Astrocyte (in vitro differentiated cells and primary cell): ENCODE measurements around the gene SLC6A5.

Source experiments
- EZH2 ChIP-seq: IDR thresholded peaks from 2 replicates; pipeline ENCODE4 v1.6.1; 2012; ENCODE audit warnings: mild to moderate bottlenecking, low read length, inconsistent platforms; ENCODE audit not compliant: insufficient read depth
- TF ChIP-seq, protein P1 (sequence below): IDR thresholded peaks from 2 replicates; pipeline ENCODE4 v1.5.1; 2011; ENCODE audit warnings: low read depth, mild to moderate bottlenecking, inconsistent platforms, low read length, moderate library complexity; ENCODE audit not compliant: insufficient read depth

DNA sequence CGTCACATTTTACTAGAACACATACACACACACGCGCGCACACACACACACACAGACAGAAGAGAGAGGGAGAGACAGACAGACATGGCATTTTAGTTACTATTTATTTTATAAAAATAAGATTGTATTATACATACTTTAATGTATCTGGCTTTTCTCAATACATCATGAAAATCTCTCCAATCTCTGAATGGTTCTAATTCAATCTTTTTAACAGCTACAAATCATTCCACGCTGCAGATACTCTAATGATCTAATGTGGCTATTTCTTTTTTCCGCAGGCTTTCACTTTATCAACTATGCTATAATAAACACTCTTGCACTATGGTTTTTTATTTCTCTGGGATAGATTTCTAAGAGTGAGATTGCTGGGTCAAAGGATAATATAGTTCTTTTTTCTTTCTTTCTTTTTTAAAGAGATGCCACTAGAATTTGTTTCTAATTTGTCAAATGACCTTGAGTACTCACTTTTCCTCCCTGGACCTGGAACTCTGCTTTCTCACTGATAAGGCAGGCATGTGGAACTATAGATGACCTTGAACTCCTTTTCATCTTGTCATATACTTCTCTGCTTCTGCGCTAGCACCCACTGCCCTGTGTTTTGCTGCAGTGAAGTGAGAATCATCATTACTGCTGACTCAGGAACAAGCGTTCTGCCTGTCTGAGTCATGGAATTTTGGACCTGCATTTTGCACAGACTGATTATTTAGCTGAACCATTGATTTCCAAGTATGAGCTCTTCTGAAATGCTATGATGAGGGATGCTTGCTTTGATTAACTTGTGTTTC is 4.9 kb upstream of the SLC6A5 start:
- TF ChIP-seq, protein P1, sequence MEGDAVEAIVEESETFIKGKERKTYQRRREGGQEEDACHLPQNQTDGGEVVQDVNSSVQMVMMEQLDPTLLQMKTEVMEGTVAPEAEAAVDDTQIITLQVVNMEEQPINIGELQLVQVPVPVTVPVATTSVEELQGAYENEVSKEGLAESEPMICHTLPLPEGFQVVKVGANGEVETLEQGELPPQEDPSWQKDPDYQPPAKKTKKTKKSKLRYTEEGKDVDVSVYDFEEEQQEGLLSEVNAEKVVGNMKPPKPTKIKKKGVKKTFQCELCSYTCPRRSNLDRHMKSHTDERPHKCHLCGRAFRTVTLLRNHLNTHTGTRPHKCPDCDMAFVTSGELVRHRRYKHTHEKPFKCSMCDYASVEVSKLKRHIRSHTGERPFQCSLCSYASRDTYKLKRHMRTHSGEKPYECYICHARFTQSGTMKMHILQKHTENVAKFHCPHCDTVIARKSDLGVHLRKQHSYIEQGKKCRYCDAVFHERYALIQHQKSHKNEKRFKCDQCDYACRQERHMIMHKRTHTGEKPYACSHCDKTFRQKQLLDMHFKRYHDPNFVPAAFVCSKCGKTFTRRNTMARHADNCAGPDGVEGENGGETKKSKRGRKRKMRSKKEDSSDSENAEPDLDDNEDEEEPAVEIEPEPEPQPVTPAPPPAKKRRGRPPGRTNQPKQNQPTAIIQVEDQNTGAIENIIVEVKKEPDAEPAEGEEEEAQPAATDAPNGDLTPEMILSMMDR = no peak
- no peak for TF ChIP-seq EZH2
